T-cell (primary cell): ENCODE measurements around the gene GFRA1. TPM values are rescaled to one million over a fixed set of nuclear protein-coding genes. Genes with fewer than 3 reads are reported as not detected.

Source experiments
- ATAC-seq, 4 experiments: fragments of 200-7000 bp in 3 of 4; fragments of 150-1000 bp in 1 of 4; cut with Tn5 transposase; replicated peaks in 1 of 4; 1 replicate in 3 of 4; 2 replicates in 1 of 4; pipeline ENCODE4 v1.10.0; 2021; ENCODE audit warnings: moderate library complexity in 3 of 4, mild to moderate bottlenecking in 2 of 4, moderate number of reproducible peaks in 1 of 4
- CTCF ChIA-PET, 2 donors: fragments of 300-600 bp; sonication (Branson Sonifier 250); formaldehyde crosslinking; loops; one replicate each; lab custom pipeline; 2022; ENCODE audit warnings: antibody characterized with exemption in 2 of 2; lab: Charles Lee
- POLR2A ChIA-PET, 2 donors: fragments of 300-600 bp; sonication (Branson Sonifier 250); formaldehyde crosslinking; loops; one replicate each; lab custom pipeline; 2022; ENCODE audit warnings: antibody characterized with exemption in 2 of 2; lab: Charles Lee
- DNase-seq, 35 experiments: peaks; one replicate each; pipeline versions ENCODE4 v3.0.0 to v3.0.0-alpha.2; 2013 to 2023
- H3K27ac ChIP-seq: one replicate; pipeline ENCODE4 v1.5.1; 2013; ENCODE audit warnings: low read length
- H3K27me3 ChIP-seq, 2 experiments: replicated peaks in 1 of 2; 1 replicate in 1 of 2; 2 replicates in 1 of 2; pipeline versions ENCODE4 v1.6.1 to v1.7.0; 2013; ENCODE audit warnings: low read length in 1 of 2, mixed read lengths in 1 of 2; ENCODE audit not compliant: control insufficient read depth in 2 of 2, insufficient read depth in 2 of 2; ENCODE audit errors: extremely low read depth in 1 of 2
- H3K36me3 ChIP-seq, 2 donors: 1 replicate in 1 of 2; 2 replicates in 1 of 2; pipeline versions ENCODE4 v1.6.1 to v1.7.0; 2013; ENCODE audit warnings: low read length in 1 of 2; ENCODE audit not compliant: control insufficient read depth in 2 of 2, insufficient read depth in 1 of 2; ENCODE audit errors: extremely low read depth in 1 of 2
- H3K4me1 ChIP-seq, 2 experiments: 1 replicate in 1 of 2; 2 replicates in 1 of 2; pipeline versions ENCODE4 v1.6.1 to v1.7.0; 2013; ENCODE audit warnings: low read length in 2 of 2, mixed read lengths in 1 of 2; ENCODE audit not compliant: insufficient read depth in 2 of 2, control insufficient read depth in 1 of 2; ENCODE audit errors: extremely low read depth in 1 of 2
- H3K4me3 ChIP-seq, 2 donors: 1 replicate in 1 of 2; 2 replicates in 1 of 2; pipeline versions ENCODE4 v1.5.1 to v1.7.0; 2013; ENCODE audit warnings: mild to moderate bottlenecking in 2 of 2, low read length in 1 of 2, moderate library complexity in 1 of 2; ENCODE audit not compliant: control insufficient read depth in 1 of 2; ENCODE audit errors: extremely low read depth in 1 of 2
- H3K9me3 ChIP-seq: 2 replicates; pipeline ENCODE4 v1.7.0; 2013
- H3K27ac Mint-ChIP-seq, 2 donors: one replicate each; pipeline ENCODE4 v1.8.0; 2020 to 2021; ENCODE audit warnings: mild to moderate bottlenecking in 2 of 2, mixed read lengths in 2 of 2
- H3K27me3 Mint-ChIP-seq, 2 donors: one replicate each; pipeline ENCODE4 v1.8.0; 2021 to 2022; ENCODE audit warnings: mixed read lengths in 2 of 2
- H3K36me3 Mint-ChIP-seq: one replicate; pipeline ENCODE4 v1.8.0; 2021; ENCODE audit warnings: mixed read lengths
- H3K4me1 Mint-ChIP-seq, 3 donors: one replicate each; pipeline ENCODE4 v1.8.0; 2020 to 2022; ENCODE audit warnings: mixed read lengths in 3 of 3, mild to moderate bottlenecking in 1 of 3
- H3K4me3 Mint-ChIP-seq, 3 donors: one replicate each; pipeline ENCODE4 v1.8.0; 2020 to 2022; ENCODE audit warnings: mild to moderate bottlenecking in 3 of 3, mixed read lengths in 3 of 3, moderate library complexity in 3 of 3
- H3K9me3 Mint-ChIP-seq, 3 donors: one replicate each; pipeline ENCODE4 v1.8.0; 2020 to 2022; ENCODE audit warnings: mixed read lengths in 3 of 3
- WGBS: methylation state at CpG from one replicate; pipeline ENCODE4 v1.1.5; 2013; ENCODE audit warnings: missing lambda C conversion rate; ENCODE audit not compliant: insufficient coverage; 5-methylcytosine and 5-hydroxymethylcytosine counted together
- total RNA-seq, 35 experiments: library from RNA in 6 of 35; stranded (reverse) in 6 of 35; fragments of 120-200 nt in 1 of 35; gene quantifications; one replicate each; pipeline versions ENCODE4 v1.2.1 to v1.2.4 and lab custom pipeline; 2013 to 2026

The GFRA1 gene
- total RNA-seq, 5 donors from 2014 or later (not counting 1 experiment from before 2014, with no cell fraction given): 0.03 to 0.25 (median 0.20) TPM; not detected in 2

DNA sequence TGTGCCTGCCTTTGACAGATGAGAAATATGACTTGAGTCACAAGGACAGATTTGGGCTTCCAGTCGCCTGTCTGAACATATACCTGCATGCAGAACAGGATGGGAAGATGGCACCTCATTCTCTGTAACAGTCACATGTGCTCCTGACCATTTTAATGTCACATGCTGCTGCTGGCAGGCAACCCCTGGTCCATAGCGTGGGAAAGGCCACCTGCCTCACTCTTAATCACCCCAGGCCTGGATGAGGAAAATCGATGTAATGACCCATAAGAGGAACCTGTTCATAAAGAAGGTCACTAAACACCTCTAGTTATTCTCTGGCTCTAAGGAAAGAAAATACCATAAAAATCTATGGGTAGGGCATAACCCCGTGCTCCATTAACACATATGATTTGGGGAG, 110.2 kb downstream of the GFRA1 start:
- Histone ChIP-seq H3K36me3 (no peaks in the 10 kb centered on the region), H3K4me1 (no peaks in the 10 kb centered on the region), H3K27ac (no peak overlapping the region), H3K4me3 (no peak overlapping the region), H3K27me3 (no peaks in the 10 kb centered on the region), H3K9me3 (no peaks in the 10 kb centered on the region)
- ChIA-PET POLR2A (no interaction called here), CTCF (no interaction called here)
- 47% methylated on average over 2 of the region's 4 CpGs for WGBS
- Mint-ChIP-seq H3K36me3 (no peaks in the 10 kb centered on the region), H3K4me3 (no peak overlapping the region), H3K27me3 (no peaks in the 10 kb centered on the region), H3K9me3 (peaks cover 0 to 13% (median 0%) of the 10 kb centered on the region in 3 donors), H3K4me1 (no peaks in the 10 kb centered on the region), H3K27ac (no peak overlapping the region)
- DNase-seq (no peak), ATAC-seq (no peak)

DNA sequence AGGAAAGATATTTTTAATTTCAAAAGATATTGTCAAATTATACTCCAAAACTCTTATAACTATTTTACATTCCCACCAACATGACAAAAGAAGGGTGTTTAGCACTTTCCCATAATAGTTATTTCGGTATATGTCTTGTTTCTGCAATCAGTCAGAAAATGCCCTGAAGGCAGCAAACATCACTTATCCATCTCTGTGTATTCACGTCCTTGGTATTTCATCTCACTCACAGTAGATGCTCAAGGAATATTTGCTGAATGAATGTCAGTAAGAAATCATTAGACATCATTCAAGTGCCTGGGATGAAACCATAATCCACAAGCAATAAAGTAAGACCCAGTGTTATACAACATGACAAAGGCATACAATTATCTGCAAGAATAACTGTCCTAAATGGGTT, 112.7 kb downstream of the GFRA1 start:
- no peak for ATAC-seq
- WGBS: no CpG with 5 or more reads among the region's 2 CpGs
- Mint-ChIP-seq H3K4me1 (no peaks in the 10 kb centered on the region), H3K27me3 (no peaks in the 10 kb centered on the region), H3K4me3 (no peak overlapping the region), H3K27ac (no peak overlapping the region), H3K36me3 (no peaks in the 10 kb centered on the region), H3K9me3 (peaks cover 0 to 3% (median 0%) of the 10 kb centered on the region in 3 donors)
- no peak overlapping the region for H3K27ac ChIP-seq
- no peak for DNase-seq
- ChIA-PET POLR2A (no interaction called here), CTCF (no interaction called here)
- H3K36me3 ChIP-seq: no peaks in the 10 kb centered on the region
- no peaks in the 10 kb centered on the region for H3K9me3 ChIP-seq
- H3K4me3 ChIP-seq: no peak overlapping the region
- H3K27me3 ChIP-seq: no peaks in the 10 kb centered on the region
- no peaks in the 10 kb centered on the region for H3K4me1 ChIP-seq

DNA sequence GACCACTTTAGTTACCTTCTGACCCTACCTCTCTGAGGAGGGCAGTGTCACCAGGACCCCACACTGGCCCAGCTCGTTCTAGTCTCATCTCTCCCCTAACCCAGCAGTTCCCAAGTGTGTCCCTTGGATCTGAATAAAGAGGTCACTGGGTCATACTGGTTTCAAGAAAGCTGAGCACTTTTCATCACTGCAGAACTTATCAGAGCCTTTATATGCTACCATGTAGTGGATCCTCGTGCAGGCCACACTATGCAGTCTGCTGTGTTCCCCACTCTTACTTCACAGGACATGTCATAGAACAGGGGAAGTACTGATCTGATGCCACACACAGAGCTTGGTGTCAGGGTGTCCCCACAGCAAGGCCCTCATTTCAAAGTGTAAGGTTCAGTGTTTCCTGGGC, 113.8 kb downstream of the GFRA1 start:
- WGBS: 33% methylated on average over 2 of the region's 2 CpGs
- H3K27ac Mint-ChIP-seq: no peak overlapping the region
- no peaks in the 10 kb centered on the region for H3K4me1 Mint-ChIP-seq
- no peaks in the 10 kb centered on the region for H3K27me3 Mint-ChIP-seq
- Histone ChIP-seq H3K4me3 (no peak overlapping the region), H3K36me3 (no peaks in the 10 kb centered on the region), H3K9me3 (no peaks in the 10 kb centered on the region), H3K27me3 (no peaks in the 10 kb centered on the region), H3K4me1 (no peaks in the 10 kb centered on the region), H3K27ac (no peak overlapping the region)
- ChIA-PET CTCF (no interaction called here), POLR2A (no interaction called here)
- no peaks in the 10 kb centered on the region for H3K36me3 Mint-ChIP-seq
- H3K4me3 Mint-ChIP-seq: no peak overlapping the region
- H3K9me3 Mint-ChIP-seq: no peaks in the 10 kb centered on the region
- no peak for ATAC-seq
- no peak for DNase-seq

DNA sequence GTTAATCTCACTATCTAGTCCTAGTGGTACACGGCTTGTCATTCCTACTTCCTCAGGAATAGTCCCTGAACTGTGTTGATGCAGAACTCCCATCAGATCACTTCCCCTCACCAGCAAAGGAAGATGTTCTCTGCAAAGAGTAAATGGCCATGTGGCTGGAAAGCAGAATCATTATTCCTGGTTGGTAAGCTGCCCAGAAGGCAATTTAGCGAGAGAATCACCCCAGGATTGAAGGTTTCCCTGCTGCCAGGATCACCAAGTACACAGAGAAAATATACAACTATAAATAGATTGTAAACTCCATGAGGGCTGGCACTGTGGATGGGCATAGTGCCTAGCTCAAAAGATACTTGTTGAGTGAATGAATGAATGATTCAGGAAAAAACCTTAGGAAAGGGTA, 115.0 kb downstream of the GFRA1 start:
- Mint-ChIP-seq H3K4me1 (no peaks in the 10 kb centered on the region), H3K27ac (no peak overlapping the region), H3K36me3 (no peaks in the 10 kb centered on the region), H3K9me3 (no peaks in the 10 kb centered on the region), H3K4me3 (no peak overlapping the region), H3K27me3 (no peaks in the 10 kb centered on the region)
- ChIA-PET POLR2A (no interaction called here), CTCF (interaction anchor here in 1 of 2 donors (0.6 kb wide), 1 partner anchor 163 kb away, joined by 3 read pairs; no protein-coding TSS in a partner anchor)
- no peaks in the 10 kb centered on the region for H3K36me3 ChIP-seq
- WGBS: 40% methylated on average over 1 of the region's 2 CpGs
- no peaks in the 10 kb centered on the region for H3K27me3 ChIP-seq
- H3K4me1 ChIP-seq: no peaks in the 10 kb centered on the region
- DNase-seq (no peak), ATAC-seq (no peak)
- no peak overlapping the region for H3K27ac ChIP-seq
- no peak overlapping the region for H3K4me3 ChIP-seq
- no peaks in the 10 kb centered on the region for H3K9me3 ChIP-seq

DNA sequence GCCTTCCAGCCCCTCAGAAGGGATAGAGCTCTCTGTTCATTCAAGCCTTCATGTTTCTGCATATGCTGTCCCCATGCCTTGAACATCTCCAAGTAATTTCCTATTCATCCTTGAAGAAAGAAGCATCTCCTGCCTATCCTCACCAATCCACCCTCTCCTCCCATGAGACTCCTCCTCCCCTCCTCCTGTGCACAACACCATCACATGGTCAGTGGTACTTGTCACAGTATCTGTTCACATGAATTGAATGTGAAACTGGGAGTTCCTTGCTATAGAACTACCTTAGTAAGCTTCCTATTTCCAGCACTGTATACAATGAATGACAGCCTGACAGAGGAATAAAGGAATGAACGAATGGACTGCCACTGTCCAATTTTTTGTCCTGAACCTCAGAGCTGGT, 115.5 kb downstream of the GFRA1 start:
- no peaks in the 10 kb centered on the region for H3K9me3 Mint-ChIP-seq
- no CpG with 5 or more reads among the region's 1 CpG for WGBS
- Histone ChIP-seq H3K27ac (no peak overlapping the region), H3K36me3 (no peaks in the 10 kb centered on the region), H3K9me3 (no peaks in the 10 kb centered on the region), H3K4me3 (no peak overlapping the region), H3K27me3 (no peaks in the 10 kb centered on the region), H3K4me1 (no peaks in the 10 kb centered on the region)
- DNase-seq (no peak), ATAC-seq (no peak)
- H3K36me3 Mint-ChIP-seq: no peaks in the 10 kb centered on the region
- H3K27me3 Mint-ChIP-seq: no peaks in the 10 kb centered on the region
- ChIA-PET POLR2A (no interaction called here), CTCF (interaction anchor here in 1 of 2 donors (0.6 kb wide), 1 partner anchor 163 kb away, joined by 3 read pairs; no protein-coding TSS in a partner anchor)
- no peaks in the 10 kb centered on the region for H3K4me1 Mint-ChIP-seq
- no peak overlapping the region for H3K27ac Mint-ChIP-seq
- H3K4me3 Mint-ChIP-seq: no peak overlapping the region

DNA sequence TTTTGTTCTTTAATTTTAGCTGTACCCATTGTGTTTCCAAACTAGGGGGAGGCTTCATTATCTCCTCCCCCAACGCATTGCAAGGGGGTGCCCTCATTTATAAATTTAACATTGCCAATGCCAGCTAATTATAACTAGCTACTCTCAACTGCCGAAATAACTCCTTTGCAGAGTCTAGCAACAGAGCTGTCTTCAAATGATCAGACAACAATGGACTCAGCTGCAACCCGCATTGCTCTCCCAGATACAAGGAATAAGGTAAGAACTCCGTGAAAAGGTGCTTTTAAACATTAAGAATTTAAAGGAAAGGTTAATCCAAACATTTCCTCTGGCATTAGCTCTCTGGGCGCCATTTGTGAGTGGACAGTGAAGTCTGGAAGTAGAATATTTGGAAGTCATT, 116.2 kb downstream of the GFRA1 start:
- H3K27me3 Mint-ChIP-seq: no peaks in the 10 kb centered on the region
- POLR2A ChIA-PET: no interaction called here
- ATAC-seq (no peak), DNase-seq (no peak)
- Histone ChIP-seq H3K9me3 (no peaks in the 10 kb centered on the region), H3K4me1 (no peaks in the 10 kb centered on the region), H3K27ac (no peak overlapping the region), H3K27me3 (no peaks in the 10 kb centered on the region), H3K36me3 (no peaks in the 10 kb centered on the region), H3K4me3 (no peak overlapping the region)
- no peak overlapping the region for H3K27ac Mint-ChIP-seq
- no peaks in the 10 kb centered on the region for H3K36me3 Mint-ChIP-seq
- H3K9me3 Mint-ChIP-seq: peaks cover 0 to 2% (median 0%) of the 10 kb centered on the region in 3 donors
- H3K4me1 Mint-ChIP-seq: no peaks in the 10 kb centered on the region
- WGBS: 57% methylated on average over 2 of the region's 5 CpGs
- H3K4me3 Mint-ChIP-seq: no peak overlapping the region
- CTCF ChIA-PET: no interaction called here

DNA sequence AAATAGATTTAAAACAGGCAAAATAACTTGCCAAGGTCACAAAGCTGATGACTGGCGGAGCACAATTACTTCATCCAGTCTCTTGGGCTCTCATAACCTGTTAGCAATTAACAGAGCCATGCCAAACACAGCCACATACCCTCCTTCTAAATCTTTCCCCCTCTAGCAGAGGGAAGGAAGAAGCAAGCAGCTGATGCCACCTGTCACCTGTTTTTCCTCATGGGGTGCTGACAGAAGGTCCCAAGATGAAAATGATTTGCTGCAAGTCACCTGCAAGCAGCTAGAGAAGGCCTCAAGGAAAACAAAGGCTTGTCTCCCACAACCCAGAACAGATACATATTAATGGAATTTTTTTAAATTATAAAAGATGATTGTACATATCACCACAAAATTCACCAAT, 117.8 kb downstream of the GFRA1 start:
- no peaks in the 10 kb centered on the region for H3K27me3 Mint-ChIP-seq
- Histone ChIP-seq H3K27ac (no peak overlapping the region), H3K36me3 (no peaks in the 10 kb centered on the region), H3K27me3 (no peaks in the 10 kb centered on the region), H3K9me3 (no peaks in the 10 kb centered on the region), H3K4me1 (no peaks in the 10 kb centered on the region), H3K4me3 (no peak overlapping the region)
- ATAC-seq (no peak), DNase-seq (no peak)
- H3K4me3 Mint-ChIP-seq: no peak overlapping the region
- H3K9me3 Mint-ChIP-seq: peaks cover 0 to 9% (median 0%) of the 10 kb centered on the region in 3 donors
- WGBS: no CpG with 5 or more reads among the region's 1 CpG
- H3K36me3 Mint-ChIP-seq: no peaks in the 10 kb centered on the region
- POLR2A ChIA-PET: no interaction called here
- H3K27ac Mint-ChIP-seq: no peak overlapping the region
- CTCF ChIA-PET: no interaction called here
- H3K4me1 Mint-ChIP-seq: no peaks in the 10 kb centered on the region
